NCI-H146 (cell line): ENCODE results near the gene ADPRHL1.
"Not testable (repeated sequence)": the region's sequence is repeated elsewhere in the genome, so short reads cannot be mapped to it uniquely, and the experiment has no call there.

Experiments
- DNase-seq: peaks from one replicate; lab custom pipeline; 2025; lab: John Stamatoyannopoulos, UW

Gene ADPRHL1

DNA sequence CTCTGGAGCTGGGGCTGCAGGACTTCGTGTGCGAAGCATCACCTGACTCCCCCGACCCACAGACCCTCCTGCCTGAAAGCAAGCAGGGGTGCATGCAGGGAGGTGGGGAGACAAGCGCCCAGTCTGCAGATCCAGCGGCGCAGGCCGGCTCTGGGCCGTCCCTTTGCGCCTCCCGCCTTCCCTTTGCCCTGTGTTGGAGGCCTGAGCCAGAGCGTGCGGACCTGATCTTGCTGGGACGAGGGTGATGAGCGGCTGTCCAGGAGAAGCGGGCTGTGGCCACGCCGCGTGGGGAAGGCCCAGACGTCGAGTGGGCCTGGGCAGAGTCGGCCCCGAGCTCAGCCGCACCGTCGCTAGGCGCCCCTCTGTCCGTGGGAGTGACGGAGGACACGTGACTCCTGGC lies 84.1 kb downstream of the ADPRHL1 start:
- DNase-seq: no peak

DNA sequence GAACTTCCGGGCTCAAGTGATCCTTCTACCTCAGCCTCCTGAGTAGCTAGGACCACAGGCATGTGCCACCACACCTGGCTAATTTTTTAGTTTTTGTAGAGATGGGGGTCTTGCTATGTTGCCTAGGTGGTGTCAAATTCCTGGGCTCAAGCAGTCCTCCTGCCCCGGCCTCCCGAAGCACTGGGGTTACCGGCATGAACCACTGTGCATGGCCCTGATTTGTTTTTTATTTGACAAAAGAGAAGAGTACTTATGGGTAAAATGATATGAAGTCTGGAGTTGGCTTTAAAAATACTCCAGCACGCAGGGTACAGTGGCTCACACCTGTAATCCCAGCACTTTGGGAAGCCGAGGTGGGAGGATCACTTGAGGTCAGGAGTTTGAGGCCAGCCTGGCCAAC lies 84.9 kb downstream of the ADPRHL1 start:
- DNase-seq: not testable (repeated sequence)

DNA sequence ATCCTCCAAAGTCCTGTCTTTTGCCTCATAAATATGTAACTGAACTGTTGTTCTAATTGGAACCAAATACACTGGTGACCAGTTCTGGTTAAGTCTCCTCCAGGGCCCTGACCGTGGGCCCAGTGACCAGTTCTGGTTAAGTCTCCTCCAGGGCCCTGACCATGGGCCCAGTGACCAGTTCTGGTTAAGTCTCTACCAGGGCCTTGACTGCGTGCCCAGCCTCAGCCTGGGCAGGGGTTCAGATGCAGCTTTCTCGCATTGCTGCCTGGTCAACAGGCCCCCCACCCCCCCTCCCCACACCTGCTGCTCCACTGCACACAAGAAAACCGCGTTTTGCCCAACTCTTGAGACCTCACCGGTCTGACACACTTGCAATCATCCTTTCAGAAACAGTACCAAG lies 85.5 kb downstream of the ADPRHL1 start:
- DNase-seq: no peak

- DNase-seq: no peak
These were observed 86.2 kb downstream of the ADPRHL1 start for GRCh38 chr13:113367020-113367560.

DNA sequence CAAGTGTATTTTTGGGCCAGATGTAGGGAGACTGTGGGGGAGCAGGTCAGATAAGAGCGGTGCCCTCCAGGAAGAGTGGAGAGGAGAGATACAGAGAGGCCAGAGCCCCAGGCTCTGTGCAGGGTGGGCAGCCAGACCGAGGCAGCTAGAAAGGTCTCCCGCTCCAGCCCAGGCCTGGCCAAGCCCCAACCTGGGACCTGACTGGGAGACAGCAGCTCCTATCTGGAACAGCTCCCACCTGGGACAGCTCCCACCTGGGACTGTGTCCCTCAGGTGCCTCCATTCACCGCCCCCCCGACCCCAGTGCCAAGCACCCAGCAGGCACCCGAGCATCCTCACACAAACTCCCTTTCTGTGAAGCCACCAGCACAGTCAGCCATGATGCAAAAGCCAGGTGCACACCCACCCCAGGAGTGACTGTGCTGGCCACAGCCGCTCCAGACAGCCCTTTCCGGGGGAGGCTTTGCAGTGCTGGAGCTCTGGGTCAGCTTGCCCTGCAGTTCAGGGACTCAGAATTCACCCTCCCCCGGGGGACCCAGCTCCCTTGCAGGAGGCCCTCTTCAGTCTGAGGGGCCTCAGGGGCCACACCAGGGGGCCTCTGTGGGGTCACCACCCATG lies 87.2 kb downstream of the ADPRHL1 start:
- DNase-seq: no peak

GRCh38 chr13:113365583-113365970 lies 87.7 kb downstream of the ADPRHL1 start:
- no peak for DNase-seq

DNA sequence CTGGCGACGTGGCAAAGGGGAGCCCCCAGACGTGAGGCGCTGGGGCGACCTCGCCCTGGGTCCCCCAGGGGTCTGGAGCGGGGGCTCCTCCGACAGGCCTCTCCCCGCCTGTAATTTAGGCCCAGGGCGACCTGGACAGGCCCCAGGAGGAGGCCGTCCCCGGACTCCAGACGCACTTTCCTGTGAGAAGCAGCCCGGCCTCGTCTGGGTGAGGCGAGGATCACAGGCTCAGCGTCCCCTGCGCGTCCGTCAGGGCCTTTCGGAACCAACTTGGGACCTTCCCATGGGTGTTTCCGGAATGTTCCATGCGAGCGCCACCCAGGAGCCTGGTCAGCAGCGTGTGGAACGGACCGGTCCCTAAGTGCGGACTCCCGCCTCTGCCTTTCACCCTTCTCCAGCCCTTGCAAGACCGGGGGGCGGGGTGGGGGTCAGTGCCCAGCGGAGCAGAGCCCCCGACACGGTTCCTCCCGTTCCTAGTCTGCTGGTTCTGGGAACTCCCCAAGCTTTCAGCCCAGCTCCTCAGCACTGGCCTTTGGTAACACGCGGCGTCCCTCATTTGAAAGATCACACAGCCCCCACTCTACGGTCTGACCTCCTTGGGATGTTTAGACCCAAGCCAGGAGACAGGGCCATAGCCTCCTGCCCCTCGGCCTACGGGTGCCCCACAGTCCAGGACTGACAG lies 88.2 kb downstream of the ADPRHL1 start:
- no peak for DNase-seq

- no peak for DNase-seq
These were observed 88.9 kb downstream of the ADPRHL1 start for GRCh38 chr13:113364311-113364889.

GRCh38 chr13:113361406-113361805 lies 91.9 kb downstream of the ADPRHL1 start:
- DNase-seq: no peak

DNA sequence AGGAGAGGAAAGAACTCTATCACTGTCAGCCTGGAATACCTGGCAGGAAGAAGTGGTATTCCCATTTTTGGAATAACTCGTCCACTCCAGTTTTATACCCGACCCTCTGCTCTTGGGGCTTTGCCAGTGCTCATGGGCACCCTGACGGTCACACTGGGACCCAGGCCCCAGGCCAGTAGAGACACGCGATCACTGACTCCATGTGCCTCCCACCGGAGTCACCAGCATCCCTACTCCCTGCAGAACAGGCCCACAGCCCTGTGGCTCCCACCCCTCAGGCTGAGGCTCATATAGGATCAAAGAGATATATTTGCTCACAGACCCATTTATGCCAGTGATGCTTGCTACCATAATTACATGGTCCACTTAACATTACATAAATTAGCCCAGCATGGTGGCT lies 92.8 kb downstream of the ADPRHL1 start:
- DNase-seq: no peak

- DNase-seq: no peak
These were observed 93.7 kb downstream of the ADPRHL1 start for GRCh38 chr13:113359571-113359970.

DNA sequence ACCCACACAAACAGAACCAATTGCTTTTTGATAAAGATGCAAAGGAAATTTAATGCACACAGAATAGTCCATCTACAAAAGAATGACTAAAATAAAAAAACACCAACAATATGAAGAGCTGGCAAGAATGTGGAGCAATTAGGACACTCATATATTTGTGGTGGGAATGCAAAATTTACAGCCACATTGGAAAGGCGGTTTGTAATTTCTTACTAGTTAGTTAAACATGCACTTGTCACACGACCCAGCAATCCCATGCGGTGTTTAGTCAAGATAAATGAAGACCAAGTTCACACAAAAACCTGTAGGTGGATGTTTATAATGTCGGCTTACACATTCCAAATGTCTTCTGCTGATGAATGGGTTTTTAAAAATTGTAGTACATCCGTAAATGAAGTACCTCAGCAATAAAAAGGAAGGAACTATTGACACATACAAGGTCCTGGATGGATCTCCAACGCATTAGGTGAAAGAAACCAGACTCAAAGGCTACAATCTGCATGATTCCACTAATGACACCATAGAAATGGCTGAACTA lies 94.6 kb downstream of the ADPRHL1 start:
- DNase-seq: no peak

DNA sequence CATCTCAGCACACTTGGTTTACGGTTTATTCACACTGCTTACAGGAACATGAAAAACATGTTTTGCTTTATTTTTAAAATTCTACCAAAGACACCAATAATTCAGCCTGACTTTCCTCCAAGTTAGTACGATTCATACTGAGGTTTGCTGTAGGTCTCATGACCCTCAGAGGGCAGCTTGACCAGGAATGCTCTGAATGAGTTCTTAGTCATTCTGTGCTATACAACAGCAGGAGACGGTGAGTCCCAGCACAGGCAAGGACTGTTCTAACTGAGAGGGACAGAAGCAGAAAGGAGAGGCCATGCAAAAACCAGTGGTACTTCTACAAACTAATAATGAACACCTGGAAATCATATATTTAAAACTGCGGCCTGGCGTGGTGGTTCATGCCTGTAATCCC lies 95.8 kb downstream of the ADPRHL1 start:
- no peak for DNase-seq

DNA sequence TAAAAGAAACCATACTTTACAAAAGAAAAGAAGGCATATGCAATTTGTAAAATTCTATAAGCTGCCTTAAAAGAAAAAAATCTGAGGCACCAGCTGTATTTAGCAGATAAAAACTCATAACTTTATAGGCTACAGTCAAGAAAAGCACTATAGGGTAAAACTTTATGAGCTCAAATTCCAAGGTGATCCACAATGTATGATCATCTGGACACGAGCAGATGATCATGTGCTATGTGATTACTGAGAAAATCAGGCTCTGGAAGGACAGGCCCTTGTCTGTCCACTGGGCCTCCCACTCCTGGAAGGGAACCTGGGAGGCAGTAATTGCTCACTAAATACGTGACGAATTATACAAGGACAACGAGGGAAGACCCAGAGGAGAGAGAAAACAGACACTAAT lies 96.7 kb downstream of the ADPRHL1 start:
- DNase-seq: no peak

GRCh38 chr13:113355621-113356020 lies 97.7 kb downstream of the ADPRHL1 start:
- no peak for DNase-seq

- no peak for DNase-seq
These were observed 98.3 kb downstream of the ADPRHL1 start for GRCh38 chr13:113354831-113355610.

- DNase-seq: no peak
These were observed 100.0 kb downstream of the ADPRHL1 start for GRCh38 chr13:113353254-113353653.

GRCh38 chr13:113351514-113352026 lies 101.7 kb downstream of the ADPRHL1 start:
- no peak for DNase-seq

DNA sequence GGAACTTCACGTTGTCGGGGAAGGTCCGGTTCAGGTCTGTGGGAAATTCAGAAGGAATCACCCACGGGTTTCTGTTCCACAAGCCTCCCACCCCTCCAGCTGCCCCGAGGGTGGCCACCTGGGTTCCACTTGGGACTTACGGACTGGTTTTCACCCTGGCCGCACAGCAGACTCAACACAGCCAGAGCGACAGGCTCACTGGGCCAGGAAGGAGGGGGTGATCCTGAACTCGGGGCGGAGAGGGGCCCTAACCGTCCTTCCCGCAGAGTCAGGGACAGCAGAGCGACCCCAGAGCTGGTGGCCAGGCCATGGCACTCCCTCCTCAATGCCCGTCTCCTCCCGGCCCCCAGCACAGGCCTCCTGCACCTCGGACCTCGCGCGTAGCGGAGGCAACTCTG lies 102.4 kb downstream of the ADPRHL1 start:
- DNase-seq: no peak

GRCh38 chr13:113350065-113350937 lies 103.0 kb downstream of the ADPRHL1 start:
- DNase-seq: no peak
